HG03354 (cell line): ENCODE measurements around the gene NAGLU.

Experiments
- ATAC-seq: cut with Tn5 transposase; IDR thresholded peaks from one replicate; pipeline ENCODE4 v1.9.1; 2021; ENCODE audit warnings: mild to moderate bottlenecking; ENCODE audit not compliant: unreplicated experiment, poor library complexity, severe bottlenecking

The NAGLU gene

DNA sequence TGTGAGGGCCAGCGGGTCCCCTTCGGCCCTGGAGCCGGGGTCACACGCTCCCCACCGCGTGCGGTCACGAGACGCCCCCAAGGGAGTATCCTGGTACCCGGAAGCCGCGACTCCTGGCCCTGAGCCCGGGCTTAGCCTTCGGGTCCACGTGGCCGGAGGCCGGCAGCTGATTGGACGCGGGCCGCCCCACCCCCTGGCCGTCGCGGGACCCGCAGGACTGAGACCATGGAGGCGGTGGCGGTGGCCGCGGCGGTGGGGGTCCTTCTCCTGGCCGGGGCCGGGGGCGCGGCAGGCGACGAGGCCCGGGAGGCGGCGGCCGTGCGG is at the start of gene NAGLU:
TSS of gene NAGLU (plus strand) at position 194 of the 324 bp plus-strand sequence. CDS start at position 226, 32 bp downstream.
- peak; percentile 82 for ATAC-seq

DNA sequence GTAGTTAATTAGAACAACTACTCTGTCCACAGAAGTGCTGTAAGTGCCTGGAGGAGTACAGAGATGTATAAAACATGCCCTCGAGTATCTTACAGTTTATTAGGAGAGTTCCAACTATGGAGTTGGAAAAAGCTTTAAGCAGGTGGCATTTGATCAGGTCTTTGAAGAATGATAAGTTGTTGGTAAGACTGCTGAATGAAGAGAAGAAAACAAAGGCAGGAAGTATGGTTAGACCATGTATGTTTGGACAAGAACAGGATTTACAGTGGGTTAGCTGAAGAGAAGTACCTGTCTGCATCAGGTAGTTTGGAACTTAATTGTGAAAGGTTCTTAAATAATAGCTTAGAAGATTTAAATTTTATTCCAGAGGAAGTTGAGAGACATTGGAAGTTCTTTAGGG is 48.0 kb upstream of the NAGLU start:
- no peak for ATAC-seq

DNA sequence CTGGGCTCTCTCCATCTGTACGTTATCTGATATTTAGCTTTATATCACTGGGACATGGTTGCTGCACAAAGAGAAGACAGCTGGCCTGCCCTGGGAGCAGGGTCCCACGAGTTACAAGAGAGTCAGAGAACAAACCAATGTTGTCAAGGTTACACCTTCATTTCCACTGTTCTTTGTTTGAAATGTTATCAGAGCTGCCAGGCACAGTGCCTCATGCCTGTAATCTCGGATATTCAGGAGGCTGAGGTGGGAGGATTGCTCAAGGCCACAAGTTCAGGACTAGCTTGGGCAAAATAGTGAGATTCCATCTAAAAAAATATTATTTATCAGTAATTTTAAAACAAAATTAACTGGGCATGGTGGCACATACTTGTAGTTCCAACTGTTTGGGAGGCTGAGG is 42.7 kb upstream of the NAGLU start:
- ATAC-seq, result no peak

DNA sequence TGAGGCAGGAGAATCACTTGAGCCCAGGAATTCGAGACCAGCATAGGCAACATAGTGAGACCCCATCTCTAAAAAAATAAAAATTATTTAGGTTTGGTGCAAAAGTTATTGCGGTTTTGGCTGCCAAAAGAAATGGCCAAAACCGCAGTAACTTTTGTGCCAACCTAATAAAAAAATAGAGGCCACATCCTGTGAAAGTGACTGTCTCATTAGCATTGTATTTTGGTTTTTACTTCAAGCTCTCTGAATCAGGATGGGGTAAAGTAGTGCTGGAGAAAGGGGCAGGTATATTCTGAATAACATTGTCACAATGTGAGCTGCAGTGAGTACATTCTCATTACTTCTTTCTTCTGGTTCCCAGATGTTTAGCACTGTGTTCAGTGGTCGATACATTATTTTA is 41.4 kb upstream of the NAGLU start:
- no peak for ATAC-seq

DNA sequence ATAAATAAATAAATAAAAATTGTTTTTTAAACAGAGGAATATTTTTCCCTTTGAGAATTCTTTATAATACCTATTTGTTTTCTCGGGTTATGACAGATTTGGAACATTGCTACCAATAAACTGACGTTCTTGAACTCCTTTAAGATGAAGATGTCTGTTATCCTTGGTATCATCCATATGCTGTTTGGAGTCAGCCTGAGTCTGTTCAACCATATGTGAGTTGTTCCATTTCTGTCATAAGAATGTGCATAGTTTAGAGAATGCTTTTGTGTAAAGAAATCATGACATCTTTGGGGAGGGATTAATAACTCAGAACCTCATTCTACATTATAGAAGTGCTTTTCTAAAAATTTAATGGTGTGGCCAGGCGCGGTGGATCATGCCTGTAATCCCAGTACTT is 37.2 kb upstream of the NAGLU start:
- no peak for ATAC-seq

DNA sequence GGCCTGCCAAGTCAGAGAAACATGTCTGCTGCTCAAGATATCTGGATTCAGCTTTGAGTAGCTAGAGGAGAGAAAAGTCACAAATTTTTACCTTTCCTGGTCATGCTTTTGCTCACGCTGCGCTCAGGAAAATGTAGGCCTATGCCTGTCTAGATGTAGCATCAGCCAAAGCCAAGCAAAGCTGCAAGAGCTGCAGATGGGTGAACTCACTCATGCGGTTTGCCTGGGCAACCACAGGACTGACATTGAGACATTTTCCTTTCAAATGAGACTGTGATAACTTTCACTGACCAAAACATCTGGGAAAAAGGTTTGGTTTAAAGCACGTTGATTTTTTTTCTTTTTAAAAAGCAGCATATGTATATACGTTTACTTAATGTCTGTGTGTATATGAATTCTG is 34.0 kb upstream of the NAGLU start:
- ATAC-seq, result no peak

DNA sequence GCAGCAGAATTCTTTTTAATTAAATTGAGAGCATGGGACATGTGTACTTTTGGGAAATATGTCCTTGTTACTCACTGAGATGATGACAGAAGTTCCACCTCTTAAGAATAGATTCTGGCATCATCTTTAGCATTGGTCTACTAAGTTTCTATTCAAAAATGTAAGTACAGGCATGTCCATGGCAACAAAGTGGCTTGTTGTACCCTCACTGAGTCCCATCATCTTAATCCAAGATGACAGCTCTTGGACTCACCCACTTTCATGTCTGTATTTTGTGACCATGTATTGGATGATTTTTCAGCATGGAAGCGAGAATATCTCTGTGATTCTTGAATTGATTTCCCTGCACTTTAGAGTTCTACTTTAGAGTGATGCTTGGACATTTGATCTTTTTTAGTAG is 33.1 kb upstream of the NAGLU start:
- ATAC-seq, result no peak

DNA sequence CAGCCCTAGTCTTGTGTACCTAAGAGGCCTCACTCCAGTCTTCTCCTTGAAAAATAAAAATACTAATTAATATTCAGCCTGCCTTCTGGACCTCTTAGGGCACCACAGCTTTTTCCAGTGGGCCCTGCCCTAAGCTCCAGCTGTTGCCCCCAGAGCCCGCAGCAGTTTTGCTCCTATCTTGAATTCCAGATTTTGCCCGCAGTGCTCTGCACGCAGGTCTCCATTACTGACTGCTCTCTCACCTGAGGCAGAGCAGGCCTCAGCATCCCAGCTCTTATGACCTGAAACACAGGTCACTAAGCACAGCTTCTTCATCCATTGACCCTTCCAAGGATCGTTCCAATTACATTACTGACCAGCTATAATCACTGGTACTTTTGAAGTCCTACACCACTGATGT is 28.4 kb upstream of the NAGLU start:
- ATAC-seq, result no peak

DNA sequence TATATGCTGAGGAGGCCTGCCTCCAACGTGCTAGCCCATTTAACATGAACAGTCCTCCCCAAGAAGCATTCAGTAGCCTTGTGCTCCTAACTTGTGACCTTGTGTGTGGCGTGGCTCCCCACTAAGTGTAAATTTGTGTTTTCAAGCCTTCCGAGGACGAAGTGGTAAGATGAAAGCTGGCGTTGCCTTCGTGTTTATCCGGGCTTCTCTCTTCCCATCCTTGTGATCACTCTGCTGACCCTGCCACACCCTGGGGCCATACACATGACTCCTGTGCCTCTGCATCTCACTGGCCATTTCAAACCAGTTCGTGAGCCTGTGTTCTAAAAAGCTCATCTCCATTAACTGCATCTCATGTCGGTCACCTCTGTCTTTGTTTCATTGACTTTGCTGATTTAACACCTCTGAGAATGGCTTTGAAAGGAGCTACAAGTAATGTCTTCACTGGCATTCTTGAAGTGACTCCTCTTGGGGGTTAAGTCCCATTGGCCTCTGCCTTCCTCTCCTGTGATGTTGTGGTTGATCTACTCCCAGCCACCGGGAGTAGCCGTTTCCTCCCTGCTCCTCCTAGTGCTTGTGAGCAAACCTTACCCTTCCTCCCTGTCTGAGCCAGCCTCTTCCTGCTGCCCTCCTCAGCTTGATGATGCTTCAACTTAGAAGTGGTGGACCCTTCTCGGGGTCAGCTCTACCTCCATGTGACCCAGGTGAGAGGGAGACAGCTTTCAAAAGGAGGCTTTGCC is 27.4 kb upstream of the NAGLU start:
- no peak for ATAC-seq

DNA sequence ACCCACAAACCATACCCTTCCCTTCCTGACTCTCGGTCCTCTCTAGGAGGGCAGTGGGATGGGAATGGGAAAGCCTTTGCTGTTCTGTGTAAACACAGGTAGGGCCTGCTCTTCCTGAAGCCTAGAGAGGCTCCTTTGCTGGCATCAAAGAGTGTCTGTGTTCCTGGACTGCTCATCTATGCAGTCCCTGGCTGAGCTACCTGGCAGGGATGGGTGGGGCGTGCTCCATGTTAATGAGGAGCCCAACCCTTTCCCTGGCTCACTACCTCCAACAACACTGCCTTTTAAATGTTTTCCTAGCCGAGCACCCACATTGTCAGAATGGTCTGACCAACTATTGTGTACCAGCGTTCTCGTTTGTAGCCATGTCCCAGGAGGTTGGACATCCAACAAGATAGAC is 26.6 kb upstream of the NAGLU start:
- no peak for ATAC-seq

DNA sequence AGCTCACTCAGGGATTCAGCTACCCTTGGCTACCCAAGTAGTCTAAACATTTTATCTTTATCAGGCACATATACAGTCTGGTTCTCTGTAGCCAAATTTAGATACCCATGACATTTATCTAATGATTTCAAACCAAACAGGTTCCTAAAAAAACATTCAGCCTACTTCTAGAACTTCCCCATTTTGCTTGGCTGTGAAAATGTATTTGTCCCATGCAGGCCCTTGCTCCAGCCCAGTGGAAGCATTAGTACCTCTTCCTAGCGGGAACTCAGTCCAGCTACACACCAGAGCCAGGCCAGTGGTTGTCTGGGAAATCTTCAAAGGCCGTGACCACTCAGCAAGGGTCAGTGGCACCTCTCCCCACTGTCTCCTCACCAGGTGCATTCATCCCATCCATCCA is 26.2 kb upstream of the NAGLU start:
- no peak for ATAC-seq

DNA sequence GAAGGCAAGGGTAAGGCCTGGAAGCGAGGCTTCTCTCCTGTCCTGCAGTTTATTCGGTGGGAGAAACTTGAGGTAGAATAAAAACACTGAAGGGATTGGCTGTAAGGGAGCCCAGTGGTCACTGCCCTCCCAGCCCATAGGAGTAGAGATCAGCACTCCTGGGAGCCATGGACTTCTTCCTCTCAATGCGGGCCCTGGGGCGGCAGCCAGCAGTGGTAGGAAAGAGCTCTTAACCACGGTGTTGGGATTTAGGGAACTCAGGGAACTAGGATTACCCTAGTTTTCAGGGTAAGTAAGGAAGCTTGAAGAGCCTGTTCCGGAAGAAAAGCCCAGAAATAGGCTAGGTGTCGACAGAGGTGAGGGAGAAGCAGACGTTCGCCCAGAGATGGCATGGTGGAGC is 23.8 kb upstream of the NAGLU start:
- ATAC-seq, result no peak

DNA sequence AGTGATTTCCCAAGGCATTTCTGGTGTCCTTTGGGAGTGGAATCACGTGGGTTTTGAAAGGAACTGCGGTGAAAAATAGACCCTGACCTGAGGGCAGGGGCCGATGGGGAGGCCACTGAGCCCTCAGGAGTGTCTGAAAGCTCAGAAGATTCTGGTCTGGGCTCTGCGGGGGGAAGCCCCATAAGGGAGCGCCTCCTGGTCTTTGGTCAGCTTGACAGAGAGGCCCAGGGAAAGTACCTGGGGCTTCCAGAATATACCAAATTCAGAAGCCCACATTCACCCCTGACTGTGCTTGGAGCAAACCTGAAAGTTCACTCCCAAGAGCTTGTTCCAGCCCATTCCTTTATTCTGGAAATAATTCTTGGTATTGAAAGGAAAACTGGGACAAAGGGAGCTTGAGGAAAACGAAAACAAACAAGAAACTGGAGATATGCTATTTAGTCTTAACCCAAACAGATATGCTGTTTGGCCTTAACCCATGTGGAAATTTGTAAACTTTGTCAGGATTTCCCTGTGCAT is 23.2 kb upstream of the NAGLU start:
- no peak for ATAC-seq

DNA sequence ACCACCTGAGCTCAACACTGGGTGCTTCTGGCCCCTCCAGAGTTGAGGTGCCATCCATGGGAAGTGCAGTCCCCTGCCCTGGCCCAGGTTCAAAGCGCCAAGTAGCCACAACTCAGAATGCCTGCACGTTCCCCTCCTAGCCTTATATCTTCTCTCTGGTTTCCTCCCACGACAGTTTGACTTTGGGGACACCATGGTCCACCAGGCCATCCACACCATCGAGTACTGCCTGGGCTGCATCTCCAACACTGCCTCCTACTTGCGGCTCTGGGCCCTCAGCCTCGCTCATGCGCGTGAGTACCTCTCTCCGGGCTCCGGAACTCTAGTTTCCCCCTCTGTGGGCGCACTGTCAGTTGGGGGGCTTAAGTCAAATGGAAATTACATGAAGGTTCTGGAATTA is 22.4 kb upstream of the NAGLU start:
- ATAC-seq, result no peak

DNA sequence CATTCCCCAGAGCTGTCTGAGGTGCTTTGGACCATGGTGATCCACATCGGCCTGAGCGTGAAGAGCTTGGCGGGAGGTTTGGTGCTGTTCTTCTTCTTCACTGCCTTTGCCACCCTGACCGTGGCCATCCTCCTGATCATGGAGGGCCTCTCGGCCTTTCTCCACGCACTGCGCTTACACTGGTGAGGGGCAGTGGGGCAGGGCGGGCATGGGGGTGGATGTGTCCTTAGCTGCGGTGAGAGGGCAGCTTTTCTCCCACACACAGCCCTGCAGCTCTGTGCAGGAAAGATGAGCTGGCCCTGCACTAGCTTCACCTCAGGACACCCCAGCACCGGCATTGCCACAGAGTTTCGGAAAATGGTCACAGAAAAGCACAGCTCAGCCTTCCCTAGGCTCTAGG is 21.8 kb upstream of the NAGLU start:
- ATAC-seq, result no peak

DNA sequence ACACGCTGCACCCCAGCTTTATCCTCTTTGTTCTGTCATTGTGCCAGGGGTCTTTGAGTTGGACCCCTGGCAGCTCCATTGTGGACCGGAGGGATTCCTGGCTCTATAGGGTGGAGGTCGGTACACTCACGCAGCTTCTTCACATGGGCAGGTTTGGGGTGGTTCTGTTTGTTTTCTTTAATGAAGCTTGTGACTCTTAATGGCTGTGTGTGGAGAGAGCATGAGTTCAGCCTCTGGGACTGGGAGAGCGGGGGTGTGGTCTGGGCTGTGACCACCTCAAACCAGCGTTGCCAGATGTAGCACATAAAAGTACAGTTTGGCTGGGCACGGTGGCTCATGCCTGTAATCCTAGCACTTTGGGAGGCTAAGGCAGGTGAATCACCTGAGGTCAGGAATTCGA is 21.2 kb upstream of the NAGLU start:
- ATAC-seq, result no peak

DNA sequence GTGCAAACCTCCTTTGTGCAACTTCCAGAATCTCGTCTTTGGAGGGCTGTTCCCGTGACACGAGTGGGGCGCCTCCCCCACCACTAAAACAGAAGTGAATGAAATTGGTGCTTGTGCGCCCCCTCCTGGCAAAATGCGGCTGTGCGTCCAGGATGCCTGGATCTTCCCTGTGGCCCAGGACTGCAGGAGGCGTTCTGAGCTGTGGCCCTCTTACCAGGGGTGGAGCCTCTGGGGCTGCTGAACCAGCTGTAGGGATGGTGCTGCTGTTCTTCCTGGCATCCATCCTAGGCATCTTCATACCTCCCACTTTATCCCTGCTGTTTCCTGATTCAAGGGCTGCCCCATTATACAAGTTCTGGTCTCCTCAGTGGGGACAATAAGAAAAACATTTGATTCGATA is 18.5 kb upstream of the NAGLU start:
- ATAC-seq, result no peak

DNA sequence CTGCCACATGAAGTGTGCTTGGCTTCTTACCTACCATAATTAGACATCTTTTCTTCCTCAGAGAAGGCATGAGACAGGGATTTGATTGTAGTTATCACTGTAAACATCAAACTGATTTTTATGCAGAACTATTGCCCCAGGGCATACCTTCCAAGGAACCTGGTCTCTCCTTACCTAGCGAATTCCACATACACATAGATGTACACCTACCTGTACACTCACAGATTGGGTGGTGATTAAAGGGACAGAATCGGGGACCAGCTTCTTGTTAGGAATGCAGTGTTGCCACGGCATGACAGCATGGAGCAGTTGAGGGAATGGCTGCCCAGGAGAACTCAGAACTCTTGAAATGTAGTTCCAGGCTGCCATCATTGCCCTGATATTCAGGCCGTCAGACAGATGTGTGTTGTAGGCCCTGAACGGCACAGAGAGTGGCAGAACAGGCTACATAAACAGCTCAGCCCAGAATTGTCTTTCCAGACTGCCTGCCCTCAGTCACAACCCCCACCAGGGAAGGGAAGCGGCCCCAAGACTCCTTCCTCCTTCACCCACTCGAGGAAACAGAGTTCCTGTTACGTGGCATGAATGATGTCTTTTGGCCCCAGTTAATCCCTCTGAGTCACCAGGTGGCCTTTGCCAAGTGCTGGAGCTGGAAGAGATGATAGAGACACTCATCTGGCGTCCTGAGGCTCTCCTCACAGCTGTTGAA is 17.8 kb upstream of the NAGLU start:
- no peak for ATAC-seq

DNA sequence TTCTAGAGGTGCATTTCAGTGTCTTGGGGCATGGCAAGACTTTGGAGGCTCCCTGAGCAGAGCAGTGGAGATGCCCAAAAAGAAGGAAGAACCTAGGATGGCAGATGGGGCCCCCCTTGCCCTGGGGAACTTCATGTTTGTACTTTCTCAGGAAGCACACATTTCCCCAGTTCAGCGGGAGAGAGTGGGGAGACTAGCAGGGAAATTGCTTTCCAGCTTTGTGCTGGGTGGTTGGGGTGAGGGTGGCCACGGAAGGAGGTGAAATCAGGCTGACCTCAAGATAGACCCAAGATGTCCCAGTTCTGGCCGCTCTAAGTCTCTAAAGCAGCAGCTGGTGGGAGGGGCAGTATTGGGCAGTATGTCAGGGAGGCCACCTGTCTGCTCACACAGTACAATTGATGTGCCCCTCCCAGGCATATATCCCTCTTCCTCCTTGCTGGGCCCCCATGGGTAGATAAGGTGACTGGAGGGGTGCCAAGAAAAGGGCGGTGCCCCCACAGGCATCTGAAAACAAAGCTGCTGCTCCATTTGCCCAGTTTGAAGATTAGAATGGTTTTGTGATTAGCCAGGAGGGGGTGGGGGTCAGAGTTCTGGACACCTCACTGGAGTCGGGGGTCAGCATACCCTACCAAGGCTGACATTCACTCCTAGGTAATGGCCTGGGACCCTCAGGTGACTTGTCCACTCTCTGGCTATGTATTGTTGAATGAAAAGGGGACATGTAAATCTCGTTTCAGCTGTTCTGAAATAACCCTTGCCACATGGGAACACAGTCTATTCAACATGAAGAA is 17.1 kb upstream of the NAGLU start:
- ATAC-seq, result no peak

DNA sequence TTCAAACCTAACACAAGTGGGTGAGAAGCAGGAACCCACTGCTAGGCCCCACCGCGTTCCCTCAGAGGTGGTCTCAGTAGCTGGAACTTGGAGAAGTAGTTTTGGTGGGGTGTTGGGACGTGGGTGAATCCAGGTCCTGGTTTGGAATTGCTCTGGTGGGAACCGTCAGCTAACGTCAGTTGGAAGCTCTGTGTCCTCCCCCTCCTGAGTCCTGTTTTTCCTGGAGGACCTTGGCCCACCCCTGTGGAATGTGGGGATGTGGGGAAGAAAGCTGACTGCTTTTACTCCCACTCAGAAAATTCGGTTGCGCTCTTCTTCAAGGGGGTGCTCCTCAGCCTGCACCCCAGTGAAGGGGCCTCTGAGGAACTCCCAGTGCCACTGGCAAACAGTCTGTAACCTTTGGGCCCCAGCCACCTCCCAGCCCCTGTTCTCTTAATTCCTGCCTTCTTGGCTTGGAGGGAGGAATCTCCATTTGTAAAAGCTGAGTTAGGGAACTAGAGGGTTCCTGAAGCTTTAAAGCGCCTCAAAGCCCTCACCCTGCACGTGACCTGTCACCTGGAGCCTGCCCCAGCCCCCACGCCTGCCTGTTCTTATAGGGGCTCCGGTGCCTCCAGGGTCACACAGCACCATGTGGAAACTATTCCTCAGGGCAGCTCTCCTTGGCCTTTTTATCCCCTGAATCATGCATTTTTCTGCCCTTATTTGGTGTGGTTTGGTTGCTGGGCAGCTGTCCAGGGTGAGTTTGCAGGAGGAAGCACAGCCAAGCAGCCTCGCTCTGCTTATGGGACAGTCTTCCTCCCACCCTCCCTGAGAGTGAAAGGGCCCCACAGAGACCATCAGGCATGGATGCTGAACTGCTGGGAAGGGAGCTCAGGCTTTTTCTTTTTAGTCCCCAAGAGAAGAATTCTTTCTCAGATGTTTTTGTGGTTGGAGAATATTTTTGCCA is 16.2 kb upstream of the NAGLU start:
- ATAC-seq, result no peak
